Calu3 (cell line): Measurements from ENCODE around the gene NDST1. TPM values are rescaled to one million over a fixed set of nuclear protein-coding genes. Genes with fewer than 3 reads are reported as not detected.

Experiments
- BruUV-seq: library from RNA; stranded (reverse); fragments of 400-500 nt; replicated peaks from 2 replicates; lab custom pipeline; 2021; lab: Mats Ljungman, UMichigan
- CTCF ChIA-PET: fragments of 300-600 bp; sonication (Branson Sonifier 250); formaldehyde crosslinking; loops from one replicate; lab custom pipeline; 2022; ENCODE audit warnings: antibody characterized with exemption; lab: Charles Lee
- DNase-seq: peaks from one replicate; pipeline ENCODE4 v3.0.0; 2022
- H3K27ac Mint-ChIP-seq: one replicate; pipeline ENCODE4 v1.8.0; 2022; ENCODE audit warnings: mixed read lengths; ENCODE audit not compliant: unreplicated experiment
- H3K27me3 Mint-ChIP-seq: one replicate; pipeline ENCODE4 v1.8.0; 2022; ENCODE audit warnings: mixed read lengths; ENCODE audit not compliant: unreplicated experiment
- H3K36me3 Mint-ChIP-seq: one replicate; pipeline ENCODE4 v1.8.0; 2022; ENCODE audit warnings: mild to moderate bottlenecking, moderate library complexity, mixed read lengths; ENCODE audit not compliant: insufficient read depth, unreplicated experiment
- H3K4me1 Mint-ChIP-seq: one replicate; pipeline ENCODE4 v1.8.0; 2022; ENCODE audit warnings: mild to moderate bottlenecking, low read depth, mixed read lengths; ENCODE audit not compliant: unreplicated experiment
- H3K4me3 Mint-ChIP-seq: one replicate; pipeline ENCODE4 v1.8.0; 2022; ENCODE audit warnings: mild to moderate bottlenecking, low read depth, moderate library complexity, mixed read lengths; ENCODE audit not compliant: unreplicated experiment
- H3K9me3 Mint-ChIP-seq: one replicate; pipeline ENCODE4 v1.8.0; 2022; ENCODE audit warnings: low read depth, mixed read lengths; ENCODE audit not compliant: unreplicated experiment
- intact Hi-C: fragments of 100-400 bp; cut with micrococcal nuclease; formaldehyde crosslinking; loops from one replicate; pipeline ENCODE4 v1.10.0; 2022; ENCODE audit not compliant: unreplicated experiment
- total RNA-seq: library from RNA; stranded (reverse); gene quantifications from 2 replicates; pipeline ENCODE4 v1.2.3, GENCODE V29; 2022
- TF ChIP-seq, protein P1 (sequence below): fragments of 200-600 bp; IDR thresholded peaks from one replicate; pipeline ENCODE4 v1.8.0; 2022; ENCODE audit warnings: antibody characterized with exemption; ENCODE audit not compliant: unreplicated experiment

NDST1 gene
- total RNA-seq, 1 experiment from 2014 or later: 72.6 TPM

DNA sequence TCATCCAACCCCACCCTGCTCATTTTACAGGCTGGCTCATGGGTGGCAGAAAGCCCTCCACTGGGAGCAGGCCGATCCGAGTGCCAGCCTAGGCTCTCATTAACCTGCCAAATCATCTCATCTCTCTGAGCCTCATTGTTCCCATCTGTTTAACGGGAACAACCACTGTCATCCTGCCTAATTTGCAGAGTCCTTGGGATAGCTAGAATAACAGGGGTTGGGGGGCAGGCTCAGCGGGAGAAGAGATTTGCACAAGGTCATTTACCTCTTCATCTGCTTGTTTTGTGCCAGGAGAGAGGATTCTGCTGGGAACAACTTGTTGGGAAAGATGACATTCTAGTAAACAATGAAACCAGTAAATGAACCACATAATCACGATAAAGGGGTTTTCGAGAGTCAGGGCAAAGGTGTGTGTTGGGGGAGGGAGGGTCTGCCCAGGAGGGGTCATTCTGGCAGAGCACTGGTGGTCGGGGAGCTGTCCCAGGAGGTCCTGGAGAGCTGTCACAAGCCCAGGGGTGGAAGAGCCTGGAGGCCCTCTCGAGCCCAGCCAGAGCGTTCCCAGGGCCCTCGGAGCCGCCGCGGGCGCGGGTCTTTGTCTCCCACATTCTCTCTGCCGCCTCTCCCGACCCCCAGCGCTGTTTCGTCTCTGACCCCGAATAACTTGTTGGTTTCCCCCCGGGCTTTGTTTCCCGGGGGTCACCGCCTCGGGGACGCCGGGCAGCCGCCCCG is 22.8 kb upstream of the NDST1 start:
- DNase-seq: no peak
- H3K4me1 Mint-ChIP-seq: peaks cover 41% of the 10 kb centered on the region
- H3K27ac Mint-ChIP-seq: peak overlapping the region; percentile 73
- TF ChIP-seq, protein P1, sequence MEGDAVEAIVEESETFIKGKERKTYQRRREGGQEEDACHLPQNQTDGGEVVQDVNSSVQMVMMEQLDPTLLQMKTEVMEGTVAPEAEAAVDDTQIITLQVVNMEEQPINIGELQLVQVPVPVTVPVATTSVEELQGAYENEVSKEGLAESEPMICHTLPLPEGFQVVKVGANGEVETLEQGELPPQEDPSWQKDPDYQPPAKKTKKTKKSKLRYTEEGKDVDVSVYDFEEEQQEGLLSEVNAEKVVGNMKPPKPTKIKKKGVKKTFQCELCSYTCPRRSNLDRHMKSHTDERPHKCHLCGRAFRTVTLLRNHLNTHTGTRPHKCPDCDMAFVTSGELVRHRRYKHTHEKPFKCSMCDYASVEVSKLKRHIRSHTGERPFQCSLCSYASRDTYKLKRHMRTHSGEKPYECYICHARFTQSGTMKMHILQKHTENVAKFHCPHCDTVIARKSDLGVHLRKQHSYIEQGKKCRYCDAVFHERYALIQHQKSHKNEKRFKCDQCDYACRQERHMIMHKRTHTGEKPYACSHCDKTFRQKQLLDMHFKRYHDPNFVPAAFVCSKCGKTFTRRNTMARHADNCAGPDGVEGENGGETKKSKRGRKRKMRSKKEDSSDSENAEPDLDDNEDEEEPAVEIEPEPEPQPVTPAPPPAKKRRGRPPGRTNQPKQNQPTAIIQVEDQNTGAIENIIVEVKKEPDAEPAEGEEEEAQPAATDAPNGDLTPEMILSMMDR: no peak
- intact Hi-C loops: loop anchor here (5.0 kb wide), 1 partner anchor 37 kb away; no protein-coding TSS in a partner anchor
- no peaks in the 10 kb centered on the region for H3K9me3 Mint-ChIP-seq
- TSS peak; percentile 71 for BruUV-seq
- peak overlapping the region; percentile 61 for H3K4me3 Mint-ChIP-seq
- H3K36me3 Mint-ChIP-seq: peaks cover 29% of the 10 kb centered on the region
- H3K27me3 Mint-ChIP-seq: no peaks in the 10 kb centered on the region
- CTCF ChIA-PET: interaction anchor here (0.7 to 2.0 kb wide), 2 partner anchors 12 to 1009 kb away, joined by 3 to 12 read pairs; no protein-coding TSS in a partner anchor

GRCh38 chr5:150485693-150486401 is 22.1 kb upstream of the NDST1 start:
- intact Hi-C loops: loop anchor here (5.0 kb wide), 1 partner anchor 36 kb away; no protein-coding TSS in a partner anchor
- H3K27me3 Mint-ChIP-seq: no peaks in the 10 kb centered on the region
- TF ChIP-seq, protein P1: no peak
- H3K9me3 Mint-ChIP-seq: no peaks in the 10 kb centered on the region
- peak overlapping the region; percentile 61 for H3K4me3 Mint-ChIP-seq
- CTCF ChIA-PET: interaction anchor here (0.7 to 2.0 kb wide), 4 partner anchors 12 to 1009 kb away, joined by 3 to 12 read pairs (median 6); no protein-coding TSS in a partner anchor
- DNase-seq: peak; percentile 71
- H3K4me1 Mint-ChIP-seq: peaks cover 46% of the 10 kb centered on the region
- H3K36me3 Mint-ChIP-seq: peaks cover 29% of the 10 kb centered on the region
- BruUV-seq: no TSS peak
- H3K27ac Mint-ChIP-seq: no peak overlapping the region

GRCh38 chr5:150486402-150487198 is 21.3 kb upstream of the NDST1 start:
- peak overlapping the region; percentile 32 for H3K27ac Mint-ChIP-seq

More at GRCh38 chr5:150486402-150487198, 21.3 kb upstream of the NDST1 start:
- no TSS peak for BruUV-seq
- H3K4me1 Mint-ChIP-seq: peaks cover 48% of the 10 kb centered on the region
- no peaks in the 10 kb centered on the region for H3K27me3 Mint-ChIP-seq
- H3K9me3 Mint-ChIP-seq: no peaks in the 10 kb centered on the region
- CTCF ChIA-PET: interaction anchor here (1.4 to 2.0 kb wide), 3 partner anchors 13 to 58 kb away, joined by 4 to 12 read pairs (median 7); no protein-coding TSS in a partner anchor
- H3K36me3 Mint-ChIP-seq: peaks cover 29% of the 10 kb centered on the region
- TF ChIP-seq, protein P1: no peak
- H3K4me3 Mint-ChIP-seq: peak overlapping the region; percentile 61
- peak; percentile 89 for DNase-seq
- intact Hi-C loops: loop anchor here (5.0 kb wide), 1 partner anchor 36 kb away; no protein-coding TSS in a partner anchor
